Measurements from ENCODE around the gene MBD2. TPM values are rescaled to one million over a fixed set of nuclear protein-coding genes. Genes with fewer than 3 reads are reported as not detected.

The MBD2 gene
- total RNA-seq, 2 experiments from 2014 or later, result 39.2 to 176 TPM

DNA sequence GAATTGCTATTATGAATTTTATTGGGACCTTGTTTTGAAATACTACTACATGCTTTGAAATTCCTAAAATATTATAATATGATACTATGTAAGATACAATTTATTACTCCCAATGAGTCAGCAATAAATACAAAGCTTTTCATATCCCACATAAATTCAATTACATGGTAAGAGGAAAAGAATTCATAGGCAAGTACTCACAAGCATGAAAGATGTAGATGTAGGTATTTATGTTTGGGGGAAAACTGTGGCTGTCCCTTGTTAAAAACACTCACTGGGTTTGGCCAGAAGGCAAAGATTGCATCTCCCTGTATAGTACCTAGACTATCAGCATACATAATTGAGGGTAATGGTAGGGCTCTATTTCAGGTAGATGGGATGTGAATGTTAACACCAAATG, 90.4 kb downstream of the MBD2 start:
- no peak for DNase-seq (ENCODE audit: low spot score)
- H3K9me2 ChIP-seq (ENCODE audit: insufficient read depth, low read length), result no peaks in the 10 kb centered on the region
- intact Hi-C loops (cut with micrococcal nuclease; ENCODE audit: unreplicated experiment), result no loop called here
- no peaks in the 10 kb centered on the region for H3K79me2 ChIP-seq (ENCODE audit: insufficient read depth, low read depth, low read length)
- H2AFZ ChIP-seq (ENCODE audit: low read length), result no peak overlapping the region
- ChIA-PET CTCF (ENCODE audit: unreplicated experiment) (interaction anchor here (1.1 kb wide), 1 partner anchor 9 kb away, joined by 4 read pairs; no protein-coding TSS in a partner anchor), POLR2A (interaction anchor here (0.6 kb wide), 1 partner anchor 58 kb away, joined by 3 read pairs; no protein-coding TSS in a partner anchor)
- no TSS peak for BruUV-seq (replicated peaks)
- H3K27ac ChIP-seq (ENCODE audit: low read depth, low read length, poor library complexity, severe bottlenecking), result no peak overlapping the region
- no peak overlapping the region for H3K4me3 ChIP-seq (ENCODE audit: low read depth, low read length, poor library complexity, severe bottlenecking)
- H3K9me3 ChIP-seq (ENCODE audit: low read length), result no peaks in the 10 kb centered on the region
- H3K4me1 ChIP-seq (ENCODE audit: insufficient read depth, low read length, poor library complexity, severe bottlenecking), result peaks cover 19% of the 10 kb centered on the region
- no peak overlapping the region for H3K4me2 ChIP-seq (ENCODE audit: low read length)
- no peak for TF ChIP-seq EZH2phosphoT487 (IDR thresholded peaks at IDR 0.05; ENCODE audit: borderline replicate concordance, low read depth, low read length)
- TF ChIP-seq, protein P1, sequence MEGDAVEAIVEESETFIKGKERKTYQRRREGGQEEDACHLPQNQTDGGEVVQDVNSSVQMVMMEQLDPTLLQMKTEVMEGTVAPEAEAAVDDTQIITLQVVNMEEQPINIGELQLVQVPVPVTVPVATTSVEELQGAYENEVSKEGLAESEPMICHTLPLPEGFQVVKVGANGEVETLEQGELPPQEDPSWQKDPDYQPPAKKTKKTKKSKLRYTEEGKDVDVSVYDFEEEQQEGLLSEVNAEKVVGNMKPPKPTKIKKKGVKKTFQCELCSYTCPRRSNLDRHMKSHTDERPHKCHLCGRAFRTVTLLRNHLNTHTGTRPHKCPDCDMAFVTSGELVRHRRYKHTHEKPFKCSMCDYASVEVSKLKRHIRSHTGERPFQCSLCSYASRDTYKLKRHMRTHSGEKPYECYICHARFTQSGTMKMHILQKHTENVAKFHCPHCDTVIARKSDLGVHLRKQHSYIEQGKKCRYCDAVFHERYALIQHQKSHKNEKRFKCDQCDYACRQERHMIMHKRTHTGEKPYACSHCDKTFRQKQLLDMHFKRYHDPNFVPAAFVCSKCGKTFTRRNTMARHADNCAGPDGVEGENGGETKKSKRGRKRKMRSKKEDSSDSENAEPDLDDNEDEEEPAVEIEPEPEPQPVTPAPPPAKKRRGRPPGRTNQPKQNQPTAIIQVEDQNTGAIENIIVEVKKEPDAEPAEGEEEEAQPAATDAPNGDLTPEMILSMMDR (conservative IDR thresholded peaks at IDR 0.05; ENCODE audit: low read length), result no peak
- no peaks in the 10 kb centered on the region for H4K20me1 ChIP-seq (ENCODE audit: insufficient read depth, low read length)
- H3K36me3 ChIP-seq (ENCODE audit: insufficient read depth, low read length), result no peaks in the 10 kb centered on the region; the same call in 1 of the 2 replicates

DNA sequence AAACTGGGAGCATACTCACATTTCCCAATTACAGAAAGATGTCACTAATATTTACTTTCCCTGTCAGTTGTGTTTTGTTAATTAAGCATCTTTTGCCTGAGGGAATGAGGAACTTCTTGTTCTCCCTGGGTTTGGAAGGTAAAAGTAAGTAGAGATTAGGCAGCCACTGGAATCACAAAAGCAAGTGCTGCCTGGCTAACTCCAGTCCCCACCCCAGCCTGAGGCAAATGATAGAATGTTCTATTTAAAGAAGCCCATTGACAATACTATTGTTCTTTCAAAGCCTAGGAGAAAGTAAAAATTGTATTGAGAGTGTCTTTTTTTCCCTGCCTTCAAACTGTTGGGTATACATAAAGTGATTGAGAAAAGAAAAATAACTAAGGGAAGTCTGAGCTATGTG, 93.8 kb downstream of the MBD2 start:
- no peaks in the 10 kb centered on the region for H3K79me2 ChIP-seq (ENCODE audit: insufficient read depth, low read depth, low read length)
- no peaks in the 10 kb centered on the region for H3K36me3 ChIP-seq (ENCODE audit: insufficient read depth, low read length)
- H3K9me2 ChIP-seq (ENCODE audit: insufficient read depth, low read length), result no peaks in the 10 kb centered on the region
- H3K4me2 ChIP-seq (ENCODE audit: low read length), result no peak overlapping the region
- no peak for DNase-seq (ENCODE audit: low spot score)
- ChIA-PET CTCF (ENCODE audit: unreplicated experiment) (no interaction called here), POLR2A (interaction anchor here (0.9 kb wide), 1 partner anchor 14 kb away, joined by 4 read pairs; no protein-coding TSS in a partner anchor)
- H3K9me3 ChIP-seq (ENCODE audit: low read length), result no peaks in the 10 kb centered on the region
- H3K27ac ChIP-seq (ENCODE audit: low read depth, low read length, poor library complexity, severe bottlenecking), result no peak overlapping the region
- no peak overlapping the region for H3K4me3 ChIP-seq (ENCODE audit: low read depth, low read length, poor library complexity, severe bottlenecking)
- BruUV-seq (replicated peaks), result no TSS peak
- peaks cover 38% of the 10 kb centered on the region for H3K4me1 ChIP-seq (ENCODE audit: insufficient read depth, low read length, poor library complexity, severe bottlenecking)
- TF ChIP-seq, protein P1 (conservative IDR thresholded peaks at IDR 0.05; ENCODE audit: low read length), result no peak
- no peak for TF ChIP-seq EZH2phosphoT487 (IDR thresholded peaks at IDR 0.05; ENCODE audit: borderline replicate concordance, low read depth, low read length)
- no peaks in the 10 kb centered on the region for H4K20me1 ChIP-seq (ENCODE audit: insufficient read depth, low read length)
- H2AFZ ChIP-seq (ENCODE audit: low read length), result no peak overlapping the region
- intact Hi-C loops (cut with micrococcal nuclease; ENCODE audit: unreplicated experiment), result no loop called here

DNA sequence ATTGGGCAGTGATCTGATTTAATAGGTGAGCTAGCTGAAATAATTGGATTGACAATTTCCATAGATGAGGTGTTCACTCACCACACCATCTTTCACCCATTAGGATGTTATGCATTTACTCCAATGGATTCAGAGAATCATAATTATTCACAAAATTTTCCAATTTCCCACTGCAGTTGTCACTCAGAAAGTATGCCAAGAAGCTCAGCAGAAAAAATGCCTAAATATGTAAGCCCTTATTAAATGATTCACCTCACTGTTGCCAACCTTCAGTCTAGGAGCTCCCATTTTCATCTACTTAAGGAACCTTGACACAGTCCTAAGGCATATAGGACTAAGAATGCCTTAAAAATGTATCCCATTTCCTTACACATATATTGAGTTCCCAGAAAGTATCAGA, 94.3 kb downstream of the MBD2 start:
- no peaks in the 10 kb centered on the region for H3K36me3 ChIP-seq (ENCODE audit: insufficient read depth, low read length)
- peak overlapping the region; percentile 51 for H3K4me2 ChIP-seq (ENCODE audit: low read length)
- intact Hi-C loops (cut with micrococcal nuclease; ENCODE audit: unreplicated experiment), result no loop called here
- no peaks in the 10 kb centered on the region for H4K20me1 ChIP-seq (ENCODE audit: insufficient read depth, low read length)
- POLR2A ChIA-PET, result no interaction called here
- BruUV-seq (replicated peaks), result no TSS peak
- H3K79me2 ChIP-seq (ENCODE audit: insufficient read depth, low read depth, low read length), result no peaks in the 10 kb centered on the region
- TF ChIP-seq EZH2phosphoT487 (IDR thresholded peaks at IDR 0.05; ENCODE audit: borderline replicate concordance, low read depth, low read length), result no peak
- TF ChIP-seq, protein P1 (conservative IDR thresholded peaks at IDR 0.05; ENCODE audit: low read length), result no peak
- DNase-seq (ENCODE audit: low spot score), result no peak
- no peak overlapping the region for H2AFZ ChIP-seq (ENCODE audit: low read length)
- peaks cover 43% of the 10 kb centered on the region for H3K4me1 ChIP-seq (ENCODE audit: insufficient read depth, low read length, poor library complexity, severe bottlenecking)
- CTCF ChIA-PET (ENCODE audit: unreplicated experiment), result no interaction called here
- H3K9me3 ChIP-seq (ENCODE audit: low read length), result no peaks in the 10 kb centered on the region
- H3K9me2 ChIP-seq (ENCODE audit: insufficient read depth, low read length), result no peaks in the 10 kb centered on the region
- no peak overlapping the region for H3K4me3 ChIP-seq (ENCODE audit: low read depth, low read length, poor library complexity, severe bottlenecking)
- no peak overlapping the region for H3K27ac ChIP-seq (ENCODE audit: low read depth, low read length, poor library complexity, severe bottlenecking)
